ENCODE results near the gene TAMALIN. TPM values are rescaled to one million over a fixed set of nuclear protein-coding genes. Genes with fewer than 3 reads are reported as not detected.

TAMALIN gene
- total RNA-seq, 1 experiment from 2014 or later: 1.2 TPM

- Histone ChIP-seq H3K23ac (ENCODE audit: insufficient read length, low read depth, low read length) (no peak overlapping the region), H2AK5ac (ENCODE audit: insufficient read length, low read length) (no peak overlapping the region), H2BK5ac (ENCODE audit: insufficient read length, low read length) (no peak overlapping the region), H2BK120ac (ENCODE audit: low read depth, low read length, poor library complexity, severe bottlenecking) (no peak overlapping the region), H3T11ph (ENCODE audit: low read length) (no peak overlapping the region), H4K5ac (ENCODE audit: insufficient read length, low read depth, low read length) (no peak overlapping the region), H3K23me2 (ENCODE audit: insufficient read length, low read depth, low read length, poor library complexity, severe bottlenecking) (peaks cover 10% of the 10 kb centered on the region), H3K56ac (ENCODE audit: insufficient read length, low read depth, low read length) (no peak overlapping the region), H3K4ac (ENCODE audit: low read depth, low read length) (no peak overlapping the region), H2AFZ (ENCODE audit: low read length) (no peak overlapping the region), H3K79me2 (ENCODE audit: insufficient read depth, low read length) (peaks cover 2% of the 10 kb centered on the region; the same call in 1 of the 2 replicates), H2BK20ac (ENCODE audit: low read depth, low read length, poor library complexity, severe bottlenecking) (no peak overlapping the region), H2BK15ac (ENCODE audit: low read depth, low read length) (no peak overlapping the region), H3K4me1 (ENCODE audit: insufficient read depth, low read length) (peaks cover 2% of the 10 kb centered on the region; the same call in 1 of the 2 replicates), H4K91ac (ENCODE audit: insufficient read length, low read depth, low read length) (no peak overlapping the region), H3K27me3 (ENCODE audit: insufficient read depth, low read length) (peaks cover 2% of the 10 kb centered on the region; the same call in 1 of the 2 replicates), H3K14ac (ENCODE audit: insufficient read depth, low read length) (no peak overlapping the region), H3K18ac (ENCODE audit: insufficient read length, low read depth, low read length) (no peak overlapping the region), H3K4me2 (ENCODE audit: insufficient read depth, insufficient read length, low read length) (no peak overlapping the region), H4K20me1 (ENCODE audit: control insufficient read depth, insufficient read depth, insufficient read length) (peaks cover 2% of the 10 kb centered on the region), H4K8ac (replicated peaks; ENCODE audit: insufficient read length, low read depth, low read length) (no peak overlapping the region), H2BK12ac (ENCODE audit: insufficient read length, low read depth, low read length) (no peak overlapping the region), H3K9me3 (ENCODE audit: control insufficient read depth, low read depth, low read length) (no peaks in the 10 kb centered on the region), H3K27ac (ENCODE audit: insufficient read length, low read depth, low read length) (no peak overlapping the region), H3K9ac (ENCODE audit: extremely low read depth, insufficient read length, low read length) (no peak overlapping the region), H3K79me1 (ENCODE audit: insufficient read depth, low read depth, low read length, poor library complexity, severe bottlenecking) (no peaks in the 10 kb centered on the region)
- WGBS (ENCODE audit: extremely low coverage, insufficient read length, low lambda C conversion rate): no CpG with 5 or more reads among the region's 4 CpGs
- TF ChIP-seq CTCF (conservative IDR thresholded peaks at IDR 0.05): no peak
- Mint-ChIP-seq H3K27me3 (ENCODE audit: low read depth) (peaks cover 44% of the 10 kb centered on the region), H3K36me3 (ENCODE audit: insufficient read depth in 1 of 3, low read depth in 3 of 3) (peaks cover 0 to 2% (median 0%) of the 10 kb centered on the region in 3 experiments; a peak in 1 of 7 replicates), H3K4me1 (peaks cover 25 to 34% of the 10 kb centered on the region in 2 experiments), H3K27ac (no peak overlapping the region), H3K4me3 (no peak overlapping the region), H3K9me3 (no peaks in the 10 kb centered on the region)
- no peak for DNase-seq
Measured at GRCh38 chr12:52035190-52035589, 28.4 kb downstream of the TAMALIN start.
